ENCODE measurements around the gene RBP3.

GRCh38 chr10:47367646-47368045 lies 19.5 kb downstream of the RBP3 start:
- TF ChIP-seq, protein P1, sequence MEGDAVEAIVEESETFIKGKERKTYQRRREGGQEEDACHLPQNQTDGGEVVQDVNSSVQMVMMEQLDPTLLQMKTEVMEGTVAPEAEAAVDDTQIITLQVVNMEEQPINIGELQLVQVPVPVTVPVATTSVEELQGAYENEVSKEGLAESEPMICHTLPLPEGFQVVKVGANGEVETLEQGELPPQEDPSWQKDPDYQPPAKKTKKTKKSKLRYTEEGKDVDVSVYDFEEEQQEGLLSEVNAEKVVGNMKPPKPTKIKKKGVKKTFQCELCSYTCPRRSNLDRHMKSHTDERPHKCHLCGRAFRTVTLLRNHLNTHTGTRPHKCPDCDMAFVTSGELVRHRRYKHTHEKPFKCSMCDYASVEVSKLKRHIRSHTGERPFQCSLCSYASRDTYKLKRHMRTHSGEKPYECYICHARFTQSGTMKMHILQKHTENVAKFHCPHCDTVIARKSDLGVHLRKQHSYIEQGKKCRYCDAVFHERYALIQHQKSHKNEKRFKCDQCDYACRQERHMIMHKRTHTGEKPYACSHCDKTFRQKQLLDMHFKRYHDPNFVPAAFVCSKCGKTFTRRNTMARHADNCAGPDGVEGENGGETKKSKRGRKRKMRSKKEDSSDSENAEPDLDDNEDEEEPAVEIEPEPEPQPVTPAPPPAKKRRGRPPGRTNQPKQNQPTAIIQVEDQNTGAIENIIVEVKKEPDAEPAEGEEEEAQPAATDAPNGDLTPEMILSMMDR (IDR thresholded peaks at IDR 0.05 in 8 of 11, conservative IDR thresholded peaks at IDR 0.05 in 3 of 11), result no peak
- no peak for TF ChIP-seq POLR2AphosphoS5 (IDR thresholded peaks at IDR 0.05)
- no peak for TF ChIP-seq POLR2A (IDR thresholded peaks at IDR 0.05)
